Small intestine (tissue), 7 donors: ENCODE data around the gene NFKBIB. TPM values are rescaled to one million over a fixed set of nuclear protein-coding genes. Genes with fewer than 3 reads are reported as not detected.
"Not testable (repeated sequence)": the region's sequence is repeated elsewhere in the genome, so short reads cannot be mapped to it uniquely, and the experiment has no call there.

ENCODE experiments used
- DNase-seq, 2 donors: peaks; one replicate each; pipeline versions ENCODE4 v3.0.0 to v3.0.0-alpha.2; 2013
- FAIRE-seq: peaks from 2 replicates; lab custom pipeline; 2012; peaks lifted over from hg19 to GRCh38; lab: Jason Lieb, UNC
- H3K27ac ChIP-seq, 3 donors: one replicate each; pipeline ENCODE4 v1.5.1; 2013; ENCODE audit warnings: low read length in 2 of 3, mild to moderate bottlenecking in 2 of 3, control low read depth in 1 of 3, inconsistent platforms in 1 of 3, low read depth in 1 of 3, moderate library complexity in 1 of 3
- H3K27me3 ChIP-seq, 3 donors: one replicate each; pipeline ENCODE4 v1.6.1; 2013; ENCODE audit warnings: low read length in 3 of 3, inconsistent platforms in 1 of 3; ENCODE audit not compliant: control insufficient read depth in 3 of 3, insufficient read depth in 3 of 3
- H3K36me3 ChIP-seq, 3 donors: one replicate each; pipeline ENCODE4 v1.6.1; 2013; ENCODE audit warnings: low read length in 3 of 3, inconsistent platforms in 1 of 3, low read depth in 1 of 3, mild to moderate bottlenecking in 1 of 3, moderate library complexity in 1 of 3; ENCODE audit not compliant: control insufficient read depth in 3 of 3, insufficient read depth in 2 of 3
- H3K4me1 ChIP-seq, 3 donors: one replicate each; pipeline ENCODE4 v1.6.1; 2013; ENCODE audit warnings: low read length in 2 of 3, inconsistent platforms in 1 of 3, low read depth in 1 of 3, mild to moderate bottlenecking in 1 of 3, moderate library complexity in 1 of 3; ENCODE audit not compliant: control insufficient read depth in 3 of 3, insufficient read depth in 2 of 3
- H3K4me3 ChIP-seq, 3 donors: one replicate each; pipeline ENCODE4 v1.5.1; 2013; ENCODE audit warnings: low read length in 3 of 3, control low read depth in 1 of 3, inconsistent platforms in 1 of 3, low read depth in 1 of 3, mild to moderate bottlenecking in 1 of 3, moderate library complexity in 1 of 3
- H3K9me3 ChIP-seq, 2 donors: one replicate each; pipeline ENCODE4 v1.6.1; 2013; ENCODE audit warnings: low read depth in 1 of 2, low read length in 1 of 2; ENCODE audit not compliant: control insufficient read depth in 2 of 2, insufficient read depth in 1 of 2
- WGBS, 3 donors: extraction: QIAGEN DNeasy Blood & Tissue Kit; methylation state at CpG; one replicate each; pipeline ENCODE4 v1.1.7; 2013; 5-methylcytosine and 5-hydroxymethylcytosine counted together
- polyA plus RNA-seq, 4 donors: library from polyadenylated mRNA; stranded (reverse) in 3 of 4; unstranded in 1 of 4; fragments of 200-250 nt in 3 of 4; fragments of 120-200 nt in 1 of 4; gene quantifications; one replicate each; pipeline versions ENCODE4 v1.2.1 to v1.2.3, GENCODE V29; 2013
- donor health status: healthy with polysubstance abuse.
- donor health status: control.
- donor health status: control.
- donor health status: Bipolar disorder and iron deficiency.
- donor health status: healthy.

NFKBIB gene
- polyA plus RNA-seq, 4 donors: 16.9 to 45.4 (median 43.8) TPM

GRCh38 chr19:38879400-38879751 is 20.4 kb upstream of the NFKBIB start:
- peak overlapping the region in 1 of 3 donors; percentile 44 for H3K4me3 ChIP-seq
- no peaks in the 10 kb centered on the region for H3K9me3 ChIP-seq
- peak overlapping the region in 2 of 3 donors; percentile 91 to 96 for H3K27ac ChIP-seq
- no peaks in the 10 kb centered on the region for H3K27me3 ChIP-seq
- H3K4me1 ChIP-seq: peaks cover 6 to 52% (median 9%) of the 10 kb centered on the region in 3 donors
- FAIRE-seq (no peak), DNase-seq (peak in 1 of 2 donors; percentile 84)
- H3K36me3 ChIP-seq: peaks cover 0 to 64% (median 2%) of the 10 kb centered on the region in 3 donors
- 20 to 66% (median 41%) methylated on average over 11 of the region's 11 CpGs for WGBS, 3 donors

GRCh38 chr19:38880076-38880881 is 19.5 kb upstream of the NFKBIB start:
- FAIRE-seq (no peak), DNase-seq (no peak)
- Histone ChIP-seq H3K4me3 (no peak overlapping the region), H3K4me1 (peaks cover 6 to 52% (median 9%) of the 10 kb centered on the region in 3 donors), H3K27me3 (no peaks in the 10 kb centered on the region), H3K36me3 (peaks cover 0 to 61% (median 2%) of the 10 kb centered on the region in 3 donors), H3K27ac (peak overlapping the region in 1 of 3 donors; percentile 91), H3K9me3 (no peaks in the 10 kb centered on the region)
- 91 to 94% (median 93%) methylated on average over 18 to 19 of the region's 19 CpGs for WGBS, 3 donors

- no peaks in the 10 kb centered on the region for H3K9me3 ChIP-seq
- no peak for DNase-seq
- H3K36me3 ChIP-seq: peaks cover 0 to 60% (median 2%) of the 10 kb centered on the region in 3 donors
- peaks cover 6 to 52% (median 9%) of the 10 kb centered on the region in 3 donors for H3K4me1 ChIP-seq
- no peak for FAIRE-seq
- WGBS, 3 donors: 90 to 94% (median 93%) methylated on average over 18 to 19 of the region's 19 CpGs
- no peaks in the 10 kb centered on the region for H3K27me3 ChIP-seq
- no peak overlapping the region for H3K4me3 ChIP-seq
- H3K27ac ChIP-seq: peak overlapping the region in 1 of 3 donors; percentile 91
Measured at GRCh38 chr19:38880882-38881609, 18.7 kb upstream of the NFKBIB start.

GRCh38 chr19:38883286-38883685 is 16.5 kb upstream of the NFKBIB start:
- DNase-seq (no peak), FAIRE-seq (no peak)
- Histone ChIP-seq H3K4me1 (peaks cover 6 to 33% (median 8%) of the 10 kb centered on the region in 3 donors), H3K27me3 (no peaks in the 10 kb centered on the region), H3K9me3 (no peaks in the 10 kb centered on the region), H3K36me3 (peaks cover 0 to 60% (median 2%) of the 10 kb centered on the region in 3 donors), H3K4me3 (no peak overlapping the region), H3K27ac (no peak overlapping the region)
- WGBS, 3 donors: 95 to 96% (median 96%) methylated on average over 9 of the region's 9 CpGs

- not testable (repeated sequence) for DNase-seq, FAIRE-seq, H3K27ac ChIP-seq, H3K4me3 ChIP-seq, H3K27me3 ChIP-seq, H3K9me3 ChIP-seq
- peaks cover 0 to 19% (median 0%) of the 10 kb centered on the region in 3 donors for H3K4me1 ChIP-seq
- peaks cover 5 to 67% (median 6%) of the 10 kb centered on the region in 3 donors for H3K36me3 ChIP-seq
- 96 to 98% (median 98%) methylated on average over 3 of the region's 3 CpGs for WGBS, 3 donors
Measured at GRCh38 chr19:38884691-38885090, 15.1 kb upstream of the NFKBIB start.

- DNase-seq (no peak), FAIRE-seq (no peak)
- 92 to 97% (median 93%) methylated on average over 16 to 17 of the region's 17 CpGs for WGBS, 3 donors
- Histone ChIP-seq H3K9me3 (no peaks in the 10 kb centered on the region), H3K27me3 (no peaks in the 10 kb centered on the region), H3K27ac (no peak overlapping the region), H3K4me3 (no peak overlapping the region), H3K36me3 (peaks cover 3 to 71% (median 8%) of the 10 kb centered on the region in 3 donors), H3K4me1 (no peaks in the 10 kb centered on the region)
Measured at GRCh38 chr19:38888876-38889275, 10.9 kb upstream of the NFKBIB start.

GRCh38 chr19:38889803-38890202 is 10.0 kb upstream of the NFKBIB start:
- Histone ChIP-seq H3K9me3 (no peaks in the 10 kb centered on the region), H3K27me3 (no peaks in the 10 kb centered on the region), H3K27ac (no peak overlapping the region), H3K4me3 (no peak overlapping the region), H3K4me1 (no peaks in the 10 kb centered on the region), H3K36me3 (peaks cover 3 to 75% (median 8%) of the 10 kb centered on the region in 3 donors)
- FAIRE-seq: no peak
- no peak for DNase-seq
- WGBS, 3 donors: 91 to 94% (median 93%) methylated on average over 8 of the region's 8 CpGs

- Histone ChIP-seq H3K4me1 (no peaks in the 10 kb centered on the region), H3K36me3 (peaks cover 3 to 80% (median 8%) of the 10 kb centered on the region in 3 donors), H3K9me3 (no peaks in the 10 kb centered on the region), H3K27me3 (no peaks in the 10 kb centered on the region), H3K27ac (no peak overlapping the region), H3K4me3 (no peak overlapping the region)
- FAIRE-seq: no peak
- DNase-seq: no peak
Measured at GRCh38 chr19:38890686-38891085, 9.1 kb upstream of the NFKBIB start.
